ENCODE data around the gene EEF1AKMT2.

Gene EEF1AKMT2

GRCh38 chr10:124711145-124711544 is 80.5 kb downstream of the EEF1AKMT2 start:
- H3K4me3 ChIP-seq (IDR thresholded peaks at IDR 0.05; ENCODE audit: insufficient read depth, low read depth, low read length): no peak overlapping the region
- no peak overlapping the region for H3K4me2 ChIP-seq
- no peaks in the 10 kb centered on the region for H3K36me3 ChIP-seq (ENCODE audit: insufficient read depth)
- TF ChIP-seq CTCF (conservative IDR thresholded peaks at IDR 0.05; ENCODE audit: low read depth, low read length): no peak
- peaks cover 45% of the 10 kb centered on the region for H3K4me1 ChIP-seq (ENCODE audit: low read depth, poor library complexity, severe bottlenecking)
- H4K20me1 ChIP-seq (ENCODE audit: insufficient read depth): 0 out of 2 replicates have a peak, but pooled peaks cover 2% of the 10 kb centered on the region
- H3K27ac ChIP-seq: no peak overlapping the region
- no peak overlapping the region for H2AFZ ChIP-seq (ENCODE audit: low read depth)
- H3K9ac ChIP-seq: no peak overlapping the region
- no peaks in the 10 kb centered on the region for H3K27me3 ChIP-seq (ENCODE audit: insufficient read depth, low read depth)
- H3K79me2 ChIP-seq (ENCODE audit: insufficient read depth, low read depth): peaks cover 37% of the 10 kb centered on the region; the same call in 1 of the 2 replicates

- Histone ChIP-seq H3K4me3 (IDR thresholded peaks at IDR 0.05; ENCODE audit: insufficient read depth, low read depth, low read length) (no peak overlapping the region), H3K9ac (no peak overlapping the region), H2AFZ (ENCODE audit: low read depth) (no peak overlapping the region), H3K27ac (no peak overlapping the region), H3K4me1 (ENCODE audit: low read depth, poor library complexity, severe bottlenecking) (peaks cover 37% of the 10 kb centered on the region), H4K20me1 (ENCODE audit: insufficient read depth) (0 out of 2 replicates have a peak, but pooled peaks cover 2% of the 10 kb centered on the region), H3K4me2 (no peak overlapping the region), H3K36me3 (ENCODE audit: insufficient read depth) (no peaks in the 10 kb centered on the region), H3K79me2 (ENCODE audit: insufficient read depth, low read depth) (peaks cover 30% of the 10 kb centered on the region; the same call in 1 of the 2 replicates), H3K27me3 (ENCODE audit: insufficient read depth, low read depth) (no peaks in the 10 kb centered on the region)
- no peak for TF ChIP-seq CTCF (conservative IDR thresholded peaks at IDR 0.05; ENCODE audit: low read depth, low read length)
Observed at GRCh38 chr10:124710266-124710881, 81.3 kb downstream of the EEF1AKMT2 start.

GRCh38 chr10:124709861-124710260 is 81.8 kb downstream of the EEF1AKMT2 start:
- no peak overlapping the region for H3K27ac ChIP-seq
- no peak overlapping the region for H3K4me2 ChIP-seq
- H3K9ac ChIP-seq: no peak overlapping the region
- H3K79me2 ChIP-seq (ENCODE audit: insufficient read depth, low read depth): peaks cover 29% of the 10 kb centered on the region; the same call in 1 of the 2 replicates
- TF ChIP-seq CTCF (conservative IDR thresholded peaks at IDR 0.05; ENCODE audit: low read depth, low read length): no peak
- no peaks in the 10 kb centered on the region for H3K27me3 ChIP-seq (ENCODE audit: insufficient read depth, low read depth)
- no peaks in the 10 kb centered on the region for H3K36me3 ChIP-seq (ENCODE audit: insufficient read depth)
- peaks cover 36% of the 10 kb centered on the region for H3K4me1 ChIP-seq (ENCODE audit: low read depth, poor library complexity, severe bottlenecking)
- 0 out of 2 replicates have a peak, but pooled peaks cover 2% of the 10 kb centered on the region for H4K20me1 ChIP-seq (ENCODE audit: insufficient read depth)
- H2AFZ ChIP-seq (ENCODE audit: low read depth): no peak overlapping the region
- H3K4me3 ChIP-seq (IDR thresholded peaks at IDR 0.05; ENCODE audit: insufficient read depth, low read depth, low read length): no peak overlapping the region

- Histone ChIP-seq H3K9ac (no peak overlapping the region), H2AFZ (ENCODE audit: low read depth) (no peak overlapping the region), H3K36me3 (ENCODE audit: insufficient read depth) (no peaks in the 10 kb centered on the region), H3K79me2 (ENCODE audit: insufficient read depth, low read depth) (peaks cover 29% of the 10 kb centered on the region; the same call in 1 of the 2 replicates), H3K4me1 (ENCODE audit: low read depth, poor library complexity, severe bottlenecking) (peaks cover 36% of the 10 kb centered on the region), H3K4me2 (no peak overlapping the region), H3K27me3 (ENCODE audit: insufficient read depth, low read depth) (no peaks in the 10 kb centered on the region), H4K20me1 (ENCODE audit: insufficient read depth) (0 out of 2 replicates have a peak, but pooled peaks cover 2% of the 10 kb centered on the region), H3K4me3 (IDR thresholded peaks at IDR 0.05; ENCODE audit: insufficient read depth, low read depth, low read length) (no peak overlapping the region), H3K27ac (no peak overlapping the region)
- no peak for TF ChIP-seq CTCF (conservative IDR thresholded peaks at IDR 0.05; ENCODE audit: low read depth, low read length)
Observed at GRCh38 chr10:124708922-124709520, 82.7 kb downstream of the EEF1AKMT2 start.

All from KMS-11 (cell line).